ENCODE measurements around the gene CT47C1. TPM values are rescaled to one million over a fixed set of nuclear protein-coding genes. Genes with fewer than 3 reads are reported as not detected.

CT47C1 gene
- total and polyA plus RNA-seq, 2 experiments from 2014 or later = not detected

- TF ChIP-seq EZH2 (IDR thresholded peaks at IDR 0.05; ENCODE audit: insufficient read depth, poor library complexity, severe bottlenecking) (no peak), EZH2phosphoT487 (IDR thresholded peaks at IDR 0.05; ENCODE audit: insufficient read depth, low read depth) (no peak)
- DNase-seq = no peak
- H3K4me1 ChIP-seq (ENCODE audit: insufficient read depth) = peaks cover 18% of the 10 kb centered on the region
- H3F3A ChIP-seq (ENCODE audit: insufficient read depth) = peaks cover 8% of the 10 kb centered on the region; the same call in 1 of the 2 replicates
- H3K9ac ChIP-seq = no peak overlapping the region
- H2AFZ ChIP-seq = no peak overlapping the region
- H4K20me1 ChIP-seq (ENCODE audit: insufficient read depth) = no peaks in the 10 kb centered on the region
- H3K9me2 ChIP-seq (ENCODE audit: insufficient read depth) = no peaks in the 10 kb centered on the region
- no peaks in the 10 kb centered on the region for H3K79me2 ChIP-seq (ENCODE audit: insufficient read depth)
- no peak overlapping the region for H3K4me3 ChIP-seq
- H3K27me3 ChIP-seq (replicated peaks; ENCODE audit: insufficient read depth) = no peaks in the 10 kb centered on the region
- no peaks in the 10 kb centered on the region for H3K36me3 ChIP-seq (ENCODE audit: low read depth)
- in situ Hi-C loops (cut with MboI) = no loop called here
- H3K27ac ChIP-seq = no peak overlapping the region
- H3K9me3 ChIP-seq (ENCODE audit: low read depth) = no peaks in the 10 kb centered on the region
- no peak overlapping the region for H3K4me2 ChIP-seq (ENCODE audit: unreplicated experiment)
- 86% methylated on average over 3 of the region's 3 CpGs for WGBS, 2 experiments (ENCODE audit: low coverage in 1 of 2, low lambda C conversion rate in 2 of 2, missing lambda C conversion rate in 2 of 2)
Observed at GRCh38 chrX:119094819-119095218, 22.0 kb downstream of the CT47C1 start.

GRCh38 chrX:119095936-119096335, 23.1 kb downstream of the CT47C1 start:
- H3K4me3 ChIP-seq = no peak overlapping the region
- TF ChIP-seq EZH2phosphoT487 (IDR thresholded peaks at IDR 0.05; ENCODE audit: insufficient read depth, low read depth) (no peak), EZH2 (IDR thresholded peaks at IDR 0.05; ENCODE audit: insufficient read depth, poor library complexity, severe bottlenecking) (no peak)
- H3K9me3 ChIP-seq (ENCODE audit: low read depth) = no peaks in the 10 kb centered on the region
- in situ Hi-C loops (cut with MboI) = no loop called here
- H3K9me2 ChIP-seq (ENCODE audit: insufficient read depth) = no peaks in the 10 kb centered on the region
- H2AFZ ChIP-seq = no peak overlapping the region
- no peaks in the 10 kb centered on the region for H3K27me3 ChIP-seq (replicated peaks; ENCODE audit: insufficient read depth)
- no peak overlapping the region for H3K27ac ChIP-seq
- DNase-seq = peak; percentile 57
- H3K9ac ChIP-seq = no peak overlapping the region
- H3K79me2 ChIP-seq (ENCODE audit: insufficient read depth) = no peaks in the 10 kb centered on the region
- H3F3A ChIP-seq (ENCODE audit: insufficient read depth) = peaks cover 8% of the 10 kb centered on the region; the same call in 1 of the 2 replicates
- no peaks in the 10 kb centered on the region for H3K36me3 ChIP-seq (ENCODE audit: low read depth)
- H3K4me1 ChIP-seq (ENCODE audit: insufficient read depth) = peaks cover 18% of the 10 kb centered on the region
- peak overlapping the region; percentile 53 for H3K4me2 ChIP-seq (ENCODE audit: unreplicated experiment)
- H4K20me1 ChIP-seq (ENCODE audit: insufficient read depth) = no peaks in the 10 kb centered on the region

- no peaks in the 10 kb centered on the region; the same call in 1 of the 2 replicates for H3F3A ChIP-seq (ENCODE audit: insufficient read depth)
- in situ Hi-C loops (cut with MboI) = no loop called here
- H4K20me1 ChIP-seq (ENCODE audit: insufficient read depth) = no peaks in the 10 kb centered on the region
- H3K4me3 ChIP-seq = no peak overlapping the region
- no peaks in the 10 kb centered on the region; the same call in 1 of the 2 replicates for H3K27me3 ChIP-seq (replicated peaks; ENCODE audit: insufficient read depth)
- no peaks in the 10 kb centered on the region for H3K36me3 ChIP-seq (ENCODE audit: low read depth)
- no peaks in the 10 kb centered on the region for H3K9me2 ChIP-seq (ENCODE audit: insufficient read depth)
- H3K9me3 ChIP-seq (ENCODE audit: low read depth) = no peaks in the 10 kb centered on the region
- H3K9ac ChIP-seq = no peak overlapping the region
- H3K4me2 ChIP-seq (ENCODE audit: unreplicated experiment) = no peak overlapping the region
- no peak overlapping the region for H3K27ac ChIP-seq
- H2AFZ ChIP-seq = no peak overlapping the region
- WGBS, 2 experiments (ENCODE audit: low coverage in 1 of 2, low lambda C conversion rate in 2 of 2, missing lambda C conversion rate in 2 of 2) = 86 to 88% methylated on average over 1 of the region's 1 CpG
- DNase-seq = no peak
- no peaks in the 10 kb centered on the region for H3K79me2 ChIP-seq (ENCODE audit: insufficient read depth)
- H3K4me1 ChIP-seq (ENCODE audit: insufficient read depth) = peaks cover 15% of the 10 kb centered on the region
- TF ChIP-seq EZH2phosphoT487 (IDR thresholded peaks at IDR 0.05; ENCODE audit: insufficient read depth, low read depth) = no peak
- TF ChIP-seq EZH2 (IDR thresholded peaks at IDR 0.05; ENCODE audit: insufficient read depth, poor library complexity, severe bottlenecking) = no peak
Observed at GRCh38 chrX:119101168-119101567, 28.4 kb downstream of the CT47C1 start.

GRCh38 chrX:119105826-119106225, 33.0 kb downstream of the CT47C1 start:
- Histone ChIP-seq H4K20me1 (ENCODE audit: insufficient read depth) (no peaks in the 10 kb centered on the region), H3K79me2 (ENCODE audit: insufficient read depth) (no peaks in the 10 kb centered on the region), H3K4me2 (ENCODE audit: unreplicated experiment) (no peak overlapping the region), H2AFZ (no peak overlapping the region), H3K9me2 (ENCODE audit: insufficient read depth) (no peaks in the 10 kb centered on the region), H3K9me3 (ENCODE audit: low read depth) (no peaks in the 10 kb centered on the region), H3K27ac (no peak overlapping the region), H3F3A (ENCODE audit: insufficient read depth) (no peaks in the 10 kb centered on the region), H3K9ac (no peak overlapping the region), H3K36me3 (ENCODE audit: low read depth) (no peaks in the 10 kb centered on the region), H3K27me3 (replicated peaks; ENCODE audit: insufficient read depth) (no peaks in the 10 kb centered on the region; the same call in 1 of the 2 replicates), H3K4me1 (ENCODE audit: insufficient read depth) (0 out of 2 replicates have a peak, but pooled peaks cover 7% of the 10 kb centered on the region), H3K4me3 (no peak overlapping the region)
- DNase-seq = peak; percentile 58
- TF ChIP-seq EZH2phosphoT487 (IDR thresholded peaks at IDR 0.05; ENCODE audit: insufficient read depth, low read depth) (no peak), EZH2 (IDR thresholded peaks at IDR 0.05; ENCODE audit: insufficient read depth, poor library complexity, severe bottlenecking) (no peak)
- in situ Hi-C loops (cut with MboI) = no loop called here

GRCh38 chrX:119107206-119107605, 34.4 kb downstream of the CT47C1 start:
- Histone ChIP-seq H3K4me3 (no peak overlapping the region), H3K27me3 (replicated peaks; ENCODE audit: insufficient read depth) (no peaks in the 10 kb centered on the region; the same call in 1 of the 2 replicates), H3K79me2 (ENCODE audit: insufficient read depth) (no peaks in the 10 kb centered on the region), H3K9me3 (ENCODE audit: low read depth) (no peaks in the 10 kb centered on the region), H3K36me3 (ENCODE audit: low read depth) (no peaks in the 10 kb centered on the region), H3K9ac (no peak overlapping the region), H3K4me1 (ENCODE audit: insufficient read depth) (0 out of 2 replicates have a peak, but pooled peaks cover 7% of the 10 kb centered on the region), H4K20me1 (ENCODE audit: insufficient read depth) (no peaks in the 10 kb centered on the region), H3F3A (ENCODE audit: insufficient read depth) (no peaks in the 10 kb centered on the region), H2AFZ (no peak overlapping the region), H3K4me2 (ENCODE audit: unreplicated experiment) (no peak overlapping the region), H3K27ac (no peak overlapping the region), H3K9me2 (ENCODE audit: insufficient read depth) (no peaks in the 10 kb centered on the region)
- in situ Hi-C loops (cut with MboI) = no loop called here
- TF ChIP-seq EZH2 (IDR thresholded peaks at IDR 0.05; ENCODE audit: insufficient read depth, poor library complexity, severe bottlenecking) (no peak), EZH2phosphoT487 (IDR thresholded peaks at IDR 0.05; ENCODE audit: insufficient read depth, low read depth) (no peak)
- DNase-seq = no peak
